ENCODE measurements around the gene UBASH3B.
A peak's percentile ranks its signal among the peaks of the same experiment; 100 is the strongest.

UBASH3B gene

GRCh38 chr11:122671400-122671891 lies 15.9 kb downstream of the UBASH3B start:
- ChIA-PET POLR2A (ENCODE audit: low non-redundant PET) (no interaction called here), CTCF (no interaction called here)
- no peak for DNase-seq (ENCODE audit: low spot score)
- no peak overlapping the region for H3K27ac ChIP-seq
- TF ChIP-seq CTCF (conservative IDR thresholded peaks at IDR 0.05; ENCODE audit: low read depth): no peak

- no peak overlapping the region for H3K27ac ChIP-seq
- TF ChIP-seq CTCF (conservative IDR thresholded peaks at IDR 0.05; ENCODE audit: low read depth): no peak
- CTCF ChIA-PET: no interaction called here
- DNase-seq (ENCODE audit: low spot score): no peak
- POLR2A ChIA-PET (ENCODE audit: low non-redundant PET): no interaction called here
These were observed 17.4 kb downstream of the UBASH3B start for GRCh38 chr11:122672892-122673291.

- no peak overlapping the region for H3K27ac ChIP-seq
- ChIA-PET CTCF (no interaction called here), POLR2A (ENCODE audit: low non-redundant PET) (no interaction called here)
- DNase-seq (ENCODE audit: low spot score): no peak
- no peak for TF ChIP-seq CTCF (conservative IDR thresholded peaks at IDR 0.05; ENCODE audit: low read depth)
These were observed 18.2 kb downstream of the UBASH3B start for GRCh38 chr11:122673701-122674100.

GRCh38 chr11:122676638-122677037 lies 21.1 kb downstream of the UBASH3B start:
- DNase-seq (ENCODE audit: low spot score): peak; percentile 49
- H3K27ac ChIP-seq: no peak overlapping the region
- ChIA-PET CTCF (no interaction called here), POLR2A (ENCODE audit: low non-redundant PET) (no interaction called here)
- TF ChIP-seq CTCF (conservative IDR thresholded peaks at IDR 0.05; ENCODE audit: low read depth): no peak

- POLR2A ChIA-PET (ENCODE audit: low non-redundant PET): no interaction called here
- no peak for TF ChIP-seq CTCF (conservative IDR thresholded peaks at IDR 0.05; ENCODE audit: low read depth)
- no peak overlapping the region for H3K27ac ChIP-seq
- no peak for DNase-seq (ENCODE audit: low spot score)
- CTCF ChIA-PET: no interaction called here
These were observed 21.7 kb downstream of the UBASH3B start for GRCh38 chr11:122677256-122677655.

- CTCF ChIA-PET: no interaction called here
These were observed 22.9 kb downstream of the UBASH3B start for GRCh38 chr11:122678406-122678805.

More at GRCh38 chr11:122678406-122678805, 22.9 kb downstream of the UBASH3B start:
- no peak for DNase-seq (ENCODE audit: low spot score)
- no peak for TF ChIP-seq CTCF (conservative IDR thresholded peaks at IDR 0.05; ENCODE audit: low read depth)
- POLR2A ChIA-PET (ENCODE audit: low non-redundant PET): no interaction called here
- H3K27ac ChIP-seq: no peak overlapping the region
